Memory B cell (primary cell): ENCODE measurements around the gene ARHGAP27.
"Not testable (repeated sequence)": the region's sequence is repeated elsewhere in the genome, so short reads cannot be mapped to it uniquely, and the experiment has no call there.

ENCODE experiments used
- ATAC-seq: fragments of 150-1000 bp; cut with Tn5 transposase; 2 replicates; pipeline ENCODE4 v1.10.0; 2021; ENCODE audit warnings: low read depth, mild to moderate bottlenecking, moderate library complexity
- DNase-seq, 2 donors: peaks; one replicate each; pipeline ENCODE4 v3.0.0; 2022; ENCODE audit warnings: low spot score in 2 of 2
- H3K27ac Mint-ChIP-seq: one replicate; pipeline ENCODE4 v1.8.0; 2022; ENCODE audit warnings: mild to moderate bottlenecking, moderate library complexity, mixed read lengths
- H3K27me3 Mint-ChIP-seq: one replicate; pipeline ENCODE4 v1.8.0; 2022; ENCODE audit warnings: mixed read lengths
- H3K36me3 Mint-ChIP-seq: one replicate; pipeline ENCODE4 v1.8.0; 2022; ENCODE audit warnings: mild to moderate bottlenecking, mixed read lengths
- H3K4me1 Mint-ChIP-seq: one replicate; pipeline ENCODE4 v1.8.0; 2022; ENCODE audit warnings: mixed read lengths
- H3K4me3 Mint-ChIP-seq: one replicate; pipeline ENCODE4 v1.8.0; 2022; ENCODE audit warnings: mild to moderate bottlenecking, moderate library complexity, mixed read lengths
- H3K9me3 Mint-ChIP-seq: one replicate; pipeline ENCODE4 v1.8.0; 2022; ENCODE audit warnings: mixed read lengths

Gene ARHGAP27

DNA sequence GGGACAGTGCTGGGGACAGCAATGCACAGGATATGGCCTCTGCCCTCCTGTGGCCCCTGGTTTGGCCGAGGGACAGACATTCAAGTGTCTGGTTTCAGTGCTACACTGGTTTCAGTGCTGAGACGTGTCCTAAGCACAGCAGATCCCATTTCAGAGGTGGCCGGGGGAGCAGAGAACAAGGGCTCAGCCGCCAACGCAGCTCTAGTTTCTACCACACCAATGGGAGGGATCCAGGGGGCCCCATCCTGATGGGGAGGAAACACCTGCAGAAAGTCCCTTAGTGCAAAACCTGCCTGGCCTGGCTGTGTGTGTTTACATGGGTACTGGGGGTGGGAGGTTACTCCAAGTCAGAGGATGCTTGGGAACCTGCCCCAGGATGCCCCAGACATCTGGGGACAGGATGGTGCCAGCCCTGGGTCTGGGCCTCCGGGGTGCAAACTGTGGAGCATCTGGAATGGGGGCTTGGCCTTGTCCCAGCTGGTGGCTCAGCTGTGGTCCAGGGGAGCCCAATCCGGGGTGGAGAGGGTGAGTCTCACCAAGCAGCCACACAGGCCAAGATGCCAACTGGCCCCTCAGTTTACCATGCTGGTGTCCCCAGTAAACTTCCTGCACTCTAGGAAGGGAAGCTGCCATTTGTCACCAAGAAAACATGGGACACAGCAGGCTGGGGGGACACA lies 8.3 kb upstream of the ARHGAP27 start:
- H3K27me3 Mint-ChIP-seq, H3K9me3 Mint-ChIP-seq, DNase-seq, H3K4me1 Mint-ChIP-seq, H3K36me3 Mint-ChIP-seq, H3K4me3 Mint-ChIP-seq: not testable (repeated sequence)
- peak; percentile 81 for ATAC-seq
- H3K27ac Mint-ChIP-seq, result peak overlapping the region; percentile 38

DNA sequence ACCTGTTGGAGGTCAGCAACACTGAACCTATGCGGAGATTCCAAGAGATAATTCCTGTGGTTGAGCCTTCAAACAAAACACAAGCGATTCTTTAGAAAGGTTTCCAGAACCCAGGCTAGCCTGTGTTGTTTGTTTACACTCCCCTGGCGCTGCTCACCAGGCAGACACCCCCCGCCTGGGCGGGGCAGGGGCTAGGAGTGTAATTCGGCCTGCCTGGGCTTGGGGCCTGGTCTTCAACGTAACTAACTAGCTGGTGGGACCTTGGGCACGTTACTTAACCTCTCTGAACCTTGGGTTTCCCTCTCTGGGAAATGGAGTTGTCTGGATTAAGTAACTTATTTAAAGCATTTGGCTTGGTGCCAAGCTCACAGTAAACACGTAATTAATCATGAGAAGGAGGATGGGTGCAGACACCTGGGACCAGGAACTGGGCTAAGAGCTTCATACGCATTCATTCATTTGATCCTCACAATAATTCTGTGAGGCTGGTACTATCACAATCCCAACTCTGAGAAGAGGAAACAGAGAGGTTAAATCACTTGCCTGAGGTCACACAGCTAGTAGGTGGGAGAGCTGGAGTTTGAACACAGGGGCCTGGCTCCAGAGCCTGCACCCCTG lies 7.6 kb upstream of the ARHGAP27 start:
- no peak for ATAC-seq
- Mint-ChIP-seq H3K27ac (peak overlapping the region; percentile 38), H3K27me3 (no peaks in the 10 kb centered on the region), H3K36me3 (peaks cover 5% of the 10 kb centered on the region), H3K9me3 (no peaks in the 10 kb centered on the region), H3K4me3 (no peak overlapping the region), H3K4me1 (peaks cover 8% of the 10 kb centered on the region)
- no peak for DNase-seq

DNA sequence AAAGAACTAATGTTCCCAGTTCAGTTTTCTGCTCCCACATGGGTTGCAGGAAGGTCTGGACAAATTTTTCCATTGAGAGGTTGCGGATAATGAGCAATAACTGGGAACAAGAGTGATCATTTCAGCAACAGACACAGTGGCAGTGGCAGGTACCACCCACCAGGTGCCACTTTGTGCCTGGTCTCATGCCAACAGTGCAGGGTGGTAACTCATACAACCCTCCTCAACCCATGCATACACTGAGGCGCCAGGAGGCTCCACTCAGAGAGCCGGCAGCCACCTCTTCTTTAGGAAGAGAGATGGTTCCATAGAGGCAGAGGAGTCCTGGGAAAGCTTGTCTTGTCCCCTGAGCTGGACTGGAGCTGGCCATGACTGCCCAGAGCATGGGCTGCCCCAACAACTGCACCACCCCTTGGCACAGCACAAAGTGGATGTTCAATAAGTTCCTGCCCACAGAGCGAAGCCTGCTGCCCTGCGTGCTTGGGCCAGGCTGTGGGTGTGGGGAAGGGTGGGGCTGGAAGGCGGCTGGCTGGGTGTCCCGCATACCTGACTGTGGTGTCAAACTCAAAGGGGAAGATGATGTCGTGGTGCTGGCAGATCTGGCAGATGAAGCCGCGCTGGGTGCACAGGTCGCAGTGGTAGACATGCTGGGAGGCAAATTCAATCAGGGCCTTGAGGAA lies 6.4 kb upstream of the ARHGAP27 start:
- DNase-seq (no peak), ATAC-seq (no peak)
- no peak overlapping the region for H3K27ac Mint-ChIP-seq
- H3K9me3 Mint-ChIP-seq, result no peaks in the 10 kb centered on the region
- no peak overlapping the region for H3K4me3 Mint-ChIP-seq
- H3K36me3 Mint-ChIP-seq, result no peaks in the 10 kb centered on the region
- peaks cover 7% of the 10 kb centered on the region for H3K4me1 Mint-ChIP-seq
- no peaks in the 10 kb centered on the region for H3K27me3 Mint-ChIP-seq

DNA sequence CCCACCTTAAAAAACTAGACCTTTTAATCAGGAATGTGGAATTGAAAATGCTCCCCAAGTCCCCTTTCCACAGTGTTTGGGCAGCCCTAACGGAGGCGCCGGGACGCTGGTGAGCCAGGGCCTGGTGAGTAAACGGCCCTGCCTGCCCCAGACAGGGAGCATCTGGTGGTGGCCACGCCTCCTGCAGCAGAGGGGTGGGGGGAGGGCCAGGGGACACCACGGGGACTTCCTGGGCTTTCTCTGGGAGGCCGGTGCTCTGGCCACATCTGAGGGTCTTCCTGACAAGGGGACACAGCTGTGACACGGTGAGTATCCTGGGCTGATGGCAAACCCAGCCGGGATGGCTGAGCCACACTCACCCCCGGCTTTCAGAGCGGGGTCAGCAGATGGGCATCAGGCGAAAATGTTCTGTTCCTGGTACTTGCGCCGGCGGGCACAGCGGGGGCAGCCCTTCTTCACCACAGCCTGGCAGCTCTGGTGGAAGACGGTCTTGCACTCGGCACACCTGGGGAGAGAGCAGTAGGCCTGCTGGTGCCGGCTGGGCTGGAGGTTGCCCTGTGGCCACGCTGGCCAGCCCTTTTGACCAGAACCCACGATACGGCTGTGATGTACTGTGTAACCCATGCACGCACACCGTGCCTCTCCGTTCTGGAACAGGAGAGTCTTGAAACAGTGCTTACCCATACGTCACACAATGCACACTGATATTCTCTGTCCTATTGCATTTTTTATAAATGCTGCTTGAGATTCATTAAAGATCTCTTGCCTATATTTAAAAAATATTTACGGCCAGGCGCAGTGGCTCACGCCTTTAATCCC lies 5.0 kb upstream of the ARHGAP27 start:
- ATAC-seq (no peak), DNase-seq (no peak)
- Mint-ChIP-seq H3K4me3 (no peak overlapping the region), H3K4me1 (peaks cover 7% of the 10 kb centered on the region), H3K36me3 (no peaks in the 10 kb centered on the region), H3K27ac (no peak overlapping the region), H3K27me3 (no peaks in the 10 kb centered on the region), H3K9me3 (no peaks in the 10 kb centered on the region)

DNA sequence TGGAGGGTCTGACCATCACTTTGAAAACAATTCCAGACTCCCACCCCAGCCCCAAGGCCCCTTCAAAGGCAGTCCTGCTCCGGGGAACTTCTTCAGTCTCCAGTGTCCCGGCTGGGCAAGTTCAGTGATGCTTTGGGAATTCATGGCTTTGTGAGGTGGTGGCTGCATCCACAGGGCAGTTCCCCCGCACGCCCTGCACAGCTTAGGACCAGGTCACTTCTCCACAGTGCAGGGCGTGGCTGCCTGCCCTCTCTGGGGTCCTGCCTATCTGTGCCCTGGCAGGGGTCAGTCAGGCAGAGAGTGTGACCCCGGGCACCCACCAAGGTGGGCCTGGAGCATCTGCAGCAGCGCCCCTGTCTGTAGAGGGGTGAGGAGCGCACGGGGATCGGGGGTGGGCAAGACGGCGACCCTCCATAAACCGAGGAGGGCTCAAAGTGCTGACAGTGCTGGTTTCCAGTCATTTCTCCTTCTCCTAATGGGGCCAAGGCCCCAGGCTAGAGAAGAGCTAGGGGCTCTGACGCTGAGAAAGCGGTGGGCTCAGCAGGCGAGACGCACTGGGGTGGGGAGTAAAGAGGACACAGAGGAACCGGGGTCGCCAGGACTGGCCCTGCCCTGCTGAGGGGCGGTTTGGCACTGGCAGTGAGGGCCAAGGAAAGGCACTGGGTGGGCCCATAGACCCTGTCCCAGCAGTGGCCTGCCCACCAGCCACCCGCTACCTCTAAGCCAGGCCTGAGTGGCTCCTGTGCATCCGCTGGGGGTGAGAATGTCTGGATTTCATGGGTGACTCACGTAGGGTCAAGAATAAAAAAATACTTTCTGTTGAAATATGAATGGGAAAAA lies 4.2 kb upstream of the ARHGAP27 start:
- H3K4me3 Mint-ChIP-seq, result no peak overlapping the region
- H3K27me3 Mint-ChIP-seq, result no peaks in the 10 kb centered on the region
- no peak overlapping the region for H3K27ac Mint-ChIP-seq
- peaks cover 7% of the 10 kb centered on the region for H3K4me1 Mint-ChIP-seq
- DNase-seq (no peak), ATAC-seq (no peak)
- H3K36me3 Mint-ChIP-seq, result no peaks in the 10 kb centered on the region
- no peaks in the 10 kb centered on the region for H3K9me3 Mint-ChIP-seq

DNA sequence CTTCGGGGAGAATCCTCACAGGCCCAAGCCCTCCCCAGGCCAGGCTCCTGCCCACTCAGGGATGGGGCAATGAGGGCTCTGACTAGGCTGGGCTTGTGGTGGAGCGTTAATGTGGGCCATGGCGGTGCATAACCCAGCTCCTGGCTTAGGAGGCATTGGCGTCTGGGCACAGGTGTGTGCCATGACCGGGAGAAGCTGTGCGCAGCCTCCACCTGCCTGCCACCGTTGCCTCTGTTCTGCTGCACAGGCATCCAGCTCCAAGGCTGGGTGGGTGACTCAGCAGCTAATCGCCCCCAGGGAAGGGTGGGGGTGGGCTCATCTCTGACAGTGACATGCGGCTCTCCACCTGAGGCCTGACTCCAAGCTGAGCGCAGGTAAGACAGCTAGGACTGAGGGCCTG lies 3.5 kb upstream of the ARHGAP27 start:
- no peaks in the 10 kb centered on the region for H3K27me3 Mint-ChIP-seq
- DNase-seq (no peak), ATAC-seq (no peak)
- no peaks in the 10 kb centered on the region for H3K9me3 Mint-ChIP-seq
- H3K36me3 Mint-ChIP-seq, result no peaks in the 10 kb centered on the region
- peaks cover 3% of the 10 kb centered on the region for H3K4me1 Mint-ChIP-seq
- no peak overlapping the region for H3K4me3 Mint-ChIP-seq
- no peak overlapping the region for H3K27ac Mint-ChIP-seq

DNA sequence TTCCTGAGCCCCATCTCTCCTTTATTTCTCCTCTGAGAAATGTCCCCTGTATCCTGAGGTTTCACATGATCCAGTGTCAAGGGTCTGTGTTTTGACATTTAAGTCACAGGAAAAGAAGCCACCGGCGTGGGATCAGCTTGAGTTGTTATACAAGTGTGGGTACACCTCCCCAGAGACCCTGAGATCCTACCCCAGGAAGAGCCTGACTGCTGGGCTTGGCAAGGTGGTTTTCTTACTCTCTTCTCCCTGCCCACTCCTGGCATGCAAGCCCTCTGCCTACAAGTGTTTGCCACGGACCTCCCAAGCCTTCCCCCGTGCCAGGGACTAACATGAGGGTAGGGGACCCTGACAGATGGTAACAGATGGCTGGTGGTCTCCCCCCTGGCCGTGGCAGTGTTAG lies 2.8 kb upstream of the ARHGAP27 start:
- no peak for ATAC-seq
- Mint-ChIP-seq H3K27ac (peak overlapping the region; percentile 50), H3K4me3 (no peak overlapping the region), H3K9me3 (no peaks in the 10 kb centered on the region), H3K36me3 (no peaks in the 10 kb centered on the region), H3K27me3 (no peaks in the 10 kb centered on the region), H3K4me1 (peaks cover 5% of the 10 kb centered on the region)
- DNase-seq, result no peak

DNA sequence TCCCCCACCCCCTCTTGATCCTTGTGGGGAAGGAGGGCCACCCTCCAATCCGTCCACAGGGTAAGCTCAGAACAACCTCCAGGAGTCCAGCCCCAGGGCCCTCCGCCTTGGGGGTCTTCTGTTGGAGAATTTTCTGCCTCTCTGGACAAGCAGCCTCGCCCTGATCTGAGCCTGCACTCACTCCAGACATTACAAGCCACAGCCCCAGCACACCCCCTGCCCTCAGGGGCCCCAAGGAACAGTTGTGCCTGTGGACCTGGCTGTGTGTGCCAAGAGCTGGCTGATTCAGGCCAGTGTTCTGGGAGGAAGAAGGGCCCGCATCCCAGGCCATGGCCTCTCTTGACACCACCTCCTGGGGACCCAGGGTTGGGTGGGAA lies 477 bp upstream of the ARHGAP27 start:
- no peak for DNase-seq
- Mint-ChIP-seq H3K36me3 (no peaks in the 10 kb centered on the region), H3K27me3 (no peaks in the 10 kb centered on the region), H3K4me1 (peaks cover 11% of the 10 kb centered on the region), H3K9me3 (no peaks in the 10 kb centered on the region), H3K27ac (no peak overlapping the region), H3K4me3 (peak overlapping the region; percentile 69)
- ATAC-seq, result no peak

DNA sequence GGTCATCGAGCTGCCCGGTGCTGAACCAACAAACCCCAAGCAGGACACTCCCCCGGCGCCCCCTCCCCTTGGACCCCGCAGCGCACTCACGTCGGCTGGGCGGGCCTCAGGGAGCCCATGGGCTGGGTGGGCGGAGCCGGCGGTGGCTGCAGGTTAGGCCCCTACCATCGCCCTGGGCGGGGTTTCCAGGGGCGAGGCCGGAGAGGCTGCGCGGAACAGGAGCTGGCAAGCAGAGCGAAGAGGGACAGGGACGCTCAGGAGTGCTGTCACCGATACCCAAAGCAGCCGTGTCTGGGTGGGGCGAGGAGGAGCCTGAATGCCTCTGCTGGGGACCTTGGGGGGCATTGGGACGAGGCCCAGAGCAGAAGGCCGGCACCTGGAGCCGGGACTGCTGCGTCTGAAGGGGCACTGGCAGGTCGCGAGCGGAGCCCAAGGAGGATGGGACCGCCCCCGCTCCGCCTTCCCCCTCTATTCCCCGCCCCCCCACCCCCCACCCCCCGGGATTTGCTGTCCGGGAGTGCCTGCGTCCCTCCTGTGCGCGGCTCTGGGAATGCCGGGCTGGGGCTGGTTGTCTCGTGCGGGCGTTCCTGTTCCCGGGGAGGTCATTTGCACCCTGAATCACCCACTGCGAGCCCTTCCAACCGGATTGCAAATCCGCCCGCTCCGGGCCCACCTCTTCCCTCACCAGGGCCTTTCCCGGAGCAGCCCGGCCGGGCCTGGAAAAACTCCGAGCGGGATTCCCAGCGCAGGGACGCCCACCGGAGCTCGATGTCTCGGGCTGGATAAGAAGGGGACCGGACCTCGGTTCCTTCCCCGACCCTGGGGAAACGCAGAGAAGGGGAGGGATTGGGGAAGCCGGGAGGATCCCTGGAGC lies 902 bp downstream of the ARHGAP27 start:
- no peaks in the 10 kb centered on the region for H3K9me3 Mint-ChIP-seq
- H3K4me1 Mint-ChIP-seq, result peaks cover 17% of the 10 kb centered on the region
- peak overlapping the region; percentile 35 for H3K27ac Mint-ChIP-seq
- DNase-seq (no peak), ATAC-seq (peak; percentile 31)
- peak overlapping the region; percentile 89 for H3K4me3 Mint-ChIP-seq
- no peaks in the 10 kb centered on the region for H3K27me3 Mint-ChIP-seq
- no peaks in the 10 kb centered on the region for H3K36me3 Mint-ChIP-seq

DNA sequence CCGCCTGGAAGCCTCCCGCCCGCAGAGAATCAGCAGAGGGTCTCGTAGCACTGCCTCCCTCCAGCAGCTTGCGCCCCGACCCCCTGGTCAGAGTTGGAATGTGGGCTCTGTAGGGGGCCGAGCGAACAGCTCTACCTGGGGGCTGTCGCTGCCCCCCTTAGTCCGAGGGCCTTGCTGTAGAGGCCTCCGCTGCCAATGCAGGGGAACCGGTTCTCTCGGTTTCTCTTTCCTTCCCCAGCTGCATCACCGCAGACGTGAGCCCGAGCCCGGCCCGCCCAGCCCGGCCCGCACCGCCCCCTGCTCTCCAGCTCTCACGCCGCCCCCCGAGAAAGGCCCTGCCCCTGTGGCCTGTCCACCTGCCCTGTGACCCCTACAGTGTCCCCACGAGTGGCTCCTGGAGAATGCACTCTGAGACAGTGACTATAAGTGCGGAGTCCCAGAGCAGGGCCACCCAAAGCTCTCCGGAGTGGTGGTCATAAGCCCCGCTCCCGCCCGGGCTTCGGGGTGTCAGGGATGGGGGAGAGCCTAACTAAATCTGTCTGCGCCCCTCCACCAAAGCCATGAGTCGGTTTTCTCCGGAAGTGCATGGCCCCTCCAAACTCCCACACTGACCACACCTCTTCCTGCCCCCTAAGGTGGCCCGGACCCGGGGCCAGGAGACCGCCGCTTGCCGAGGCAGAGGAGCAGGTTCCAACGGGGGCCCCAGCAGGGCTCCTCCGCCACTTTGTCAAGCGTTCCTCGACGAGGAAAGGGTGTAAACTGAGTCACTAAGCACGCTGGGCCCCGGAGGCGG lies 1.7 kb downstream of the ARHGAP27 start:
- Mint-ChIP-seq H3K4me3 (peak overlapping the region; percentile 89), H3K4me1 (peaks cover 20% of the 10 kb centered on the region), H3K9me3 (no peaks in the 10 kb centered on the region), H3K27me3 (no peaks in the 10 kb centered on the region), H3K36me3 (no peaks in the 10 kb centered on the region), H3K27ac (peak overlapping the region; percentile 35)
- peak; percentile 44 for ATAC-seq
- no peak for DNase-seq

DNA sequence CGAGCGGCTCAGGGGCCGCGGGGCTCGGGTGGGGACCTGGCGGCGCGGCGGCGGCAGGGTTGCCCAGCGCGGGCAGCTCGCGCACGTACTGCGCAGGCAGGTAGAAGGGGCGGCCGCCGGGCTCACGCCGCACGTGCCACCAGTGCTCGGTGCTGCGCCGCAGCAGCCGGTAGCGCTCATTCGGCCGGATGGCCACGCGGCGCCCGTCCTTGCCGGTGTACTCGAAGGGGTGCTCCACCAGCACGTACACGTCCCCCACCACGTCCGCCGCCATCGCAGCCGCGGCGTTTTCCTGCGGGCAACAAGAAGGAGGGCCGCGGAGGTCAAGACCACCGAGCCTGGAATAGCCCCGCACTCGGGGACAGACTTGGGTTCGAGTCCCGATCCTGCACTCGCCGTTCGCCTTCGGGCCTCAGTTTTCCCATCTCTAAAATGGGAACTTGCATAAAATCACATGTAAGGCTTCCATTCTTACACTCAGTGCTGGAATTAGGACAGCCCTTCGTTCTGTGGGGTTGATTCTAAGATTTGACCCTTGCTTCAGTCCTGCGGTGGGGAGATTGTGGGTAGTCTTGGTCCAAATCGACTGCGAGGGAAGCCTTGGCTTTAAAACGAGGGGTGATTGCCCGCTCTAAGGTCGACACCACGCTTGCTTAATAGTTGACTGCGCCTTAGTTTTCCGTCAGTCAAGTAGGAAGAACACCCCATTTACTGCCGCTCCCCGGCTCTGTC lies 2.5 kb downstream of the ARHGAP27 start:
- H3K4me1 Mint-ChIP-seq, result peaks cover 20% of the 10 kb centered on the region
- H3K36me3 Mint-ChIP-seq, result no peaks in the 10 kb centered on the region
- no peaks in the 10 kb centered on the region for H3K9me3 Mint-ChIP-seq
- no peaks in the 10 kb centered on the region for H3K27me3 Mint-ChIP-seq
- H3K4me3 Mint-ChIP-seq, result peak overlapping the region; percentile 89
- peak overlapping the region; percentile 35 for H3K27ac Mint-ChIP-seq
- ATAC-seq, result no peak
- no peak for DNase-seq
